Hippocampal formation (tissue), 2 donors: ENCODE measurements around the gene SBDS.

Experiments used
- DNase-seq, 2 donors: peaks; one replicate each; lab custom pipeline; 2025; lab: John Stamatoyannopoulos, UW

SBDS gene

DNA sequence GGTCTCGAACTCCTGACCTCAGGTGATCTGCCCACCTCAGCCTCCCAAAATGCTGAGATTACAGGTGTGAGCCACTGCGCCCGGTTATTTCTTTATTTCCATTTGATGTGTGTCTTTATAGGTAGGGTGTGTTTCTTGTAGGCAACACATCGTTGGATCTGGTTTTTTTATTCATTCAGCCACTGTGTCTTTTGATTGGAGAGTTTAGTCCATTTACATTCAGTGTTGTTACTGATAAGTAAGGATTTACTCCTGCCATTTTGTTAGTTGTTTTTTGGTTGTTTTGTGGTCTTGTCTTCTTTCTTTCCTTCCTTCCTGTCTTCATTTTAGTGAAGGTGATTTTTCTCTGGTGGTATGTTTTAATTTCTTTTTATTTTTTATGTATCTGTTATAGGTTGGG lies 57.4 kb downstream of the SBDS start:
- no peak for DNase-seq
